HL-60/S4 (cell line): ENCODE results near the gene BSN.
"Not testable (repeated sequence)": the region's sequence is repeated elsewhere in the genome, so short reads cannot be mapped to it uniquely, and the experiment has no call there.

Source experiments
- in situ Hi-C: fragments of 300-500 bp; cut with MboI; formaldehyde crosslinking; loops from 2 replicates; pipeline ENCODE4 v1.14.3; 2022; ENCODE audit warnings: low sequenced_read_pairs

BSN gene

DNA sequence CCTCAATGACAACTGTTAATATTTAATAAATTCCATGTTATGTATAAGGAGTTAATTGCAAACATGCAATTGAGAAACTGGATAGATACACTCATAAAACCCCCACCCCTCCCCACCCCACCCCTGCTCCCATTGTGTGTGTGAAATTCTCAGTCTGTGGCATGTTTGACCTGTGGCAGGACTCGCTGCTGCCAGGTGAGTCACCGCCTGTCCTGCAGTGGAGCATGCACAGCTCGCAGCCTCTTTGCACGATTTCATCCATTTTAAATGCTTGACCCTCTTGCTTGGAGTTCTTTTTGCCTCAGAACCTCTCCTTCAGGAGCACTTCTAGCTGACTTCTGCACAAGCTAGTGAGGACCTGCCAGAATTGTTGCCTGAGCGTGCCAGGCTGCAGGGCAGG is 114.6 kb downstream of the BSN start:
- in situ Hi-C loops = loop anchor here (25.0 kb wide), 1 partner anchor 132 kb away; no protein-coding TSS in a partner anchor

DNA sequence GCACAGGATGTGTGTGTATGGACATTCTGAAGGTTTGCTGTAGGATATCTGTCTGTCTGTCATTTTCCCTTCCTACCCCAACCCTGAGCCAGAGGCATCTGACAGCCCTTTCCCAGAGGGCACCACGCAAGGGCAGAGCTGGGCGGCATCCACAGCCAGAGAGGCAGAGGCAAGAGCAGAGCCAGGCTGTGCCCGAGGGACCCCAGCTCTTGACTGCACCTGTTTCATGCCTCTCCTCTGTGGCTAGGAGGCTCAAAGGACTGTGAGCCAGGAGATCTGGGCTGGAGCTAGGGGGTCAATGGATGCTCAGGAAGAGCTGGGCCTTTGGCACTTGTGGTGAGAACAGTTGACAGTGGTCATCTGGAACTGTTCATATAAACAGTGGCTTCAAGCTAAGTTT is 115.1 kb downstream of the BSN start:
- in situ Hi-C loops = loop anchor here (25.0 kb wide), 1 partner anchor 132 kb away; no protein-coding TSS in a partner anchor

DNA sequence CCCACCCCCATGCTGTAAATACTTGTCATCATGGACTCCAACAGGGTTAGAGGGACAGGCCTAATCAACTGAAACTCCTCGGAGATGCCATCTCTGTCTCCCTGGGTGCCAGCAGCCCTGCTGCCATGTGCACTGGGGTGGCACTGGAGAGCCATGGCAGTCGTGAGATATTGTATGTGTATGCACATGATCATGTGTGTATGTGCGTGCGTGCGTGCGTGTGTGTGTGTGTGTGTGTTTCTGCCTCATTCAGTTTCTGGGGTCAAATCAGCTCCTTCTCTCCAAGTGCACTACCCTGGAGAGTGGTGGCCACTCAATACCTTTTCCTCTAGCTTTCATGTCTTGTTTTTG is 116.6 kb downstream of the BSN start:
- in situ Hi-C loops = loop anchor here (25.0 kb wide), 1 partner anchor 134 kb away; no protein-coding TSS in a partner anchor

DNA sequence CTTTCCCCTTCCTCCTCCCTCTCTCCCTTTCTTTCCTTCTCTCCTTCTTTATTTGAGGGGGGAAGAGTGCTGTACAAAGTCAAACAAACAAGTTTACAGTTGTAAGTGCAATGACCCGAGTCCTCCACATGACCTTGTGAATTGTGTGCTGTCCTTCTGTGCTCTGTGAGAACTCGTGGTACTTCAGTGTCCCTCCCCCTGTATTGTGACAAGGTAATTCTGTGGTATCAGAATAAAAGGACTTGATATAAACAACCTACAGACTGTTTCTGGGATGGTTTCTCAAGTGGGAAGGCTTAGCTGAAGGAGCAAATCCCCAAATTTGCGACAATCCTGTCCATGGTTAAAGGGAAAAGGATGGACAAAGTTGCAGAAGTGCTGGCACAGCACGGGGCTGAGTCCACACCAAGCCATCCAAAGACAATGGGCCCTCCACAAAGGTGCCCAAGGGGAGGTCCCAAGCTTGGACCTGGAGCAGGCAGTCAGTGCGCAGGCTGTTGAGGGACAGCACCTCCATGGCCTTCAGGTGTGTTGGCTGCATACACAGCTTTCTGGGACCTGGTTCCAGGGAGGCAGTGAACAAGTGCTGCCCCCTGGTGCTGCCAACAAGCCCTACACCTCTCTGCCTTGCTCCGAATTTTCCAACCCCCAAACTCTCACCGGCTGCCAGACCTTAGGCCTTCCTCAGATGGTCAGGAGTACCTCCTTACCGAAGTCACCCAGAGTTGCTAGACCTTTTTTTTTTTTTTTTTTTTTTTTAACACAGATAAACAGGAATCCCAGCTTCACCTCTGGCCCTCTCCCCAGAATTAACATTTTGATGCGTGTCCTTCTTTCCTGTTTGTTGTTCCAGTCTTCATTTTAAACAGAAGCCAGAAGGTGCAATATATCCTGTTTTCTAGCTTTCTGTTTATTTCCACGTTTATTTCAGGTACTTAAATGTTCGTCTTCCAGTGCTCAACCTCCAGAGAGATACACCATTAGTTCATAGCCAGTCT is 117.3 kb downstream of the BSN start:
- in situ Hi-C loops = loop anchor here (25.0 kb wide), 1 partner anchor 134 kb away; no protein-coding TSS in a partner anchor

DNA sequence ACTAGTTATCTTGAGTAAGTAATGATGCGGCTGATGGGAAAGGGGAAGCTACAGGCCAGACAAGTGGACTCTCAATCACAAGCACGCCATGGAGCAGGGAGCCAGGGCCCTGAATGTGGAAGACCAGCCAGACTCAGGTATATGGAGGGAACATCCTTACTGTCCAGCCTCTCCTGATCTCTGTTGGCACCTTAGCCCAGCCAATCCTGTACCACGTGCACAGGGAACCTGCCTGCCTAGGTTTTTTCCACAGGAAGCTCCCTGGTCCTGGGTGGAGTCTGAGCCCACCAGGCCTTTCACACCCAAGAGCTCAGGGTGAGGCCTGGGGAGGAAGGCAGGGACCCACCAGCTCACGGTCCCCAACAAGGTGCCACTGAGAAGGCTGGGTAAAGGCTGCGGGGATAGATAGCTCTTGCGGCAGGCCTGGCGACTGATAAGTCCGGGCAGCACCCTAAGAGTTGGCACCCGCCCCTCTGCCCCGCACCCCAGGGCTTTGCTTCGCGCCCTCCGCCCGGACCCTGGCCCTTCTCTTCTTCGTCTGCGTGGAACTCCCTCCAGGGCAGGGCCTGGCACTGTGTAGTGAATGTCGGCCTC is 118.9 kb downstream of the BSN start:
- in situ Hi-C loops = loop anchor here (25.0 kb wide), 1 partner anchor 136 kb away; no protein-coding TSS in a partner anchor

DNA sequence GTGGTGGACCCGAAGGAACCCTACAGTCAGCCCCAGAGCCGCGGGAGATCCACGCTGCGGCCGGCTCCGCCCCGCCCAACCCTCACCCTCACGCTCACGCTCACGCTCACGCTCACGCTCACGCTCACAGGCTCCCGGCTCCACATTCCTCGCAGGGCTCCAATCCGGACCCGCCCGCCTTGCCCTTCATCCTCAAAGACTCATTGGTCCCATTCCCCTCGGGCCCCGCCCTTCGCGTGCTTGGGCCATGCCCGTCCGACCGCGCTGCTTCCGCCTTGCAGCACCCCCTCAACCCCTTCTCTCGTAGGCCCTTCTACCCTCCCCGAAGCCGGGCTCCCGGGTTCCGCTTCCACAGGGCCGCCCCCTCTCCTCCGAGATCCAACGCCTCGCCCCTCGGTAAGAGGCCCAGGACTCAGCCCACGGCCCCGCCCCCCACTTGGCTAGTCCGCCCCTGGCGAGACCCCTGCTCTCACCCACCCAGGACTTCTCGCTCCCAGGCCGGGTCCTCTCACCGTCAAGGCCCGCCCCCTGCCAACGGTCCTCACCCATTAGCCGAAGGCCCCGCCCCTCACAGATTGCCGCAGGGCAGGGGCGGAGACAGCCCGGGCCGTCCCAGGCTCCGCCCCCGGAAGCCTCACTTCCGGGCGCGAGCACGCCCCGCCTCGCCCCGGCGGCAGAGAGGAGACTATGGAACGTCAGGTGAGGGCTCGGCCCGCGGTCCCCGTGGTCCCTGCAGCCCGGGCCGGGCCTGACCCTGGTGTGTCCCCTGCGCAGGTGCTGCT is 119.6 kb downstream of the BSN start, which contains the start of gene APEH:
Gene APEH, plus strand, starts transcription at position 637 of the 782 bp plus-strand sequence. Its CDS starts 51 bp downstream, at position 688.
- in situ Hi-C loops = loop anchor here (25.0 kb wide), 1 partner anchor 137 kb away; no protein-coding TSS in a partner anchor

DNA sequence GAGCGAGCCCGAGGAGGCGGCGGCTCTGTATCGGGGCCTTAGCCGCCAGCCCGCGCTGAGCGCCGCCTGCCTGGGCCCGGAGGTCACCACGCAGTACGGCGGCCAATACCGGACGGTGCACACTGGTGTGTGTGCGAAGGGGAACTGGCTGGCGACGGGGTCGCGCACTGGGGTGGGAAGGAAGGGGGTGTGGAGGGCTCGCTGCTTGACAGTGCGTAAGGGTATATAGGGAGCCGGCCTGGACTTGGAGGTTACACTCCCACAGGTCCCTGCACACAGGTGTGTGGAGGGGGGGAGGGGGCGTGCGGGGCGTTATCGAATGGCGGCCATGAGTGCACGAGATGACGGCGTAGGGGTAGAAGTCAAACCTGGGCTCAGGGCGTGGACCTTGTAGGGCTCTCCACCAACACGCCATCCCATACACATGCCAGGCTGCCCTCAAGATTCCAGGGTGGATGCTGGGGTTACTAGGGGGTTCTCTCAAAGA is 120.3 kb downstream of the BSN start:
- in situ Hi-C loops = loop anchor here (25.0 kb wide), 1 partner anchor 137 kb away; no protein-coding TSS in a partner anchor

DNA sequence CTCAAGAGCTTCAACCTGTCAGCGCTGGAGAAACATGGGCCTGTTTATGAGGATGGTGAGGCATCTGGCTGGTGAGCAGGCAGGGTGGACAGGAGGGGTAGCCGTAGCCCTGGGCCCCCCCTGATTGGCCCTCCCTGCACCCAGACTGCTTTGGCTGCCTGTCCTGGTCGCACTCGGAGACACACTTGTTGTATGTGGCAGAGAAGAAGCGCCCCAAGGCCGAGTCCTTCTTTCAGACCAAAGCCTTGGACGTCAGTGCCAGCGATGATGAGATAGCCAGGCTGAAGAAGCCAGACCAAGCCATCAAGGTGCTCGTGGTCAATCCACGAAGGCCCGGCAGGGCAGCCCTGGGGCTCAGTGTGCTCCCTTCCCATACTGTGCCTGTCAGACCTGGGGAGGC is 121.6 kb downstream of the BSN start:
- in situ Hi-C loops = no loop called here

DNA sequence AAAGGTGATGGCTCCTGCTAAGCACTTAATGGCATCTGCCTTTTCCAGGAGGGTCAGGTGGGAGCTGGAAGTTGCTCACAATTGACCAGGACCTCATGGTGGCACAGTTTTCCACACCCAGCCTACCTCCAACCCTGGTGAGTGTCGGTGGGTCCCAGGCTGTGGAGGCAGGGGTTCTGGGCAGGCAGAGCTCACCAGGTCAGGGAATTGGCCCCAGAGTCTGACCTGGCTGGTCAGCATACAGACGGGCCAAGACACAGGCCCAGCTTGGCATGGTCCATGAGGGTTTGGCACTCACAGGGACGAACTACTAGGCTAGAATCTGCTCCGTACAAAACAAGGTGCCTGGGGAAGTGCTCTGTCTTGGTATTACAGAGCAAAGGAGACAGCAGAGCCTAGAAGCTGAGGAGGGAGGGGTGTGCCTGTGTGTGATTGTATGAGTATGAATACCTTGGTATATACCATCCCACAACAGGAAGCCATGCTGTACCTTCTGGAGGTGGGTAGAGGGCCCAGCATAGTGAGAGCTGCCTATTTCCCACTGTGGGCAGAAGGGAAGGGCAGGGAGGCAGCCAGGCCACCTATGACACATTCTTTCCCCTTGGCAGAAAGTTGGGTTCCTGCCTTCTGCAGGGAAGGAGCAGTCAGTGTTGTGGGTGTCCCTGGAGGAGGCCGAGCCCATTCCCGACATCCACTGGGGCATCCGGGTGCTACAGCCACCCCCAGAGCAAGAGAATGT is 126.4 kb downstream of the BSN start:
- in situ Hi-C loops = no loop called here

DNA sequence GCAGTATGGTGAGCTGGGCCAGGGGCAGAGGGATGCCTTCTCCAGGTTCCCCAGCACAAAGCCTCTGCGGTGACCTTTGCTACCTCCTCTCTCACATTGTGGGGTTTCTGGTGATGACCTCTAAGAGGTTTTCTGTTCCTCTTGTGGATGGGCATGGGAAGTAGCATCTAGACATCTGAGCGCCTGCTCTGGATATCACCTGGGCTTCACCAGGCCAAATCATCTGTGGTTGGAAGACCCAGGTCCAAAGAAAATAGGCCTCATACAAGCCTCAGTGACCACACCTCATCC is 126.9 kb downstream of the BSN start:
- in situ Hi-C loops = no loop called here

DNA sequence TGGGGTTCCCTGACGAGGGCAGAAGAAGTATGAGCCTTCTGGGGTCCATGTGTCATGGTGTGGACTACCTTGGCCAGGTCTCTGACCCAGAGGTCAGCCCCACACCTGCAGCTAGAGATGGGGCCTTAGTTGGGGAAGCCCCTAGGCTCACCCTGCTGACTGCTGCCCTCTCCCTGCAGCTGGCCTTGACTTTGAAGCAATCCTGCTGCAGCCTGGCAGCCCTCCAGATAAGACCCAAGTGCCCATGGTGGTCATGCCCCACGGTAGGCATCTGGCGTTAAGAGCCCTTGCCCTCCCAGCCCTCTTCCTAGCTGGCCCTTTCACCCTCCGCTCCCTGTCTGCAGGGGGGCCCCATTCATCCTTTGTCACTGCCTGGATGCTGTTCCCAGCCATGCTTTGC is 127.3 kb downstream of the BSN start:
- in situ Hi-C loops = no loop called here

DNA sequence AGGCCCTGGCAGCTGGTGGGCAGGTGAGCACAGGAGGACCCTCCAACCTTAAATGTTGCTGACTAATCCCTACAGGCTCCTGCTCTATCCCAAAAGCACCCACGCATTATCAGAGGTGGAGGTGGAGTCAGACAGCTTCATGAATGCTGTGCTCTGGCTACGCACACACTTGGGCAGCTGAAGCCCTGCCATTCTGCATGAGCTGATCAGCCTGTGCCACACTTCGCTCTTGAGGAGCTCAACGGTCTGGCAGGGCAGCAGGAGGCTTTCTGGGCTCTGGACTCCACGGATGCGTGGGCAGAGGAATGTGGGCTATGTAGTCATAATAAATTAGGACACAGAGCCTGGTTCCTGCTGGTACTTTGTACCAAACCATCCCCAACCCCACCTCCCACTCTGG is 128.9 kb downstream of the BSN start:
- in situ Hi-C loops = no loop called here

DNA sequence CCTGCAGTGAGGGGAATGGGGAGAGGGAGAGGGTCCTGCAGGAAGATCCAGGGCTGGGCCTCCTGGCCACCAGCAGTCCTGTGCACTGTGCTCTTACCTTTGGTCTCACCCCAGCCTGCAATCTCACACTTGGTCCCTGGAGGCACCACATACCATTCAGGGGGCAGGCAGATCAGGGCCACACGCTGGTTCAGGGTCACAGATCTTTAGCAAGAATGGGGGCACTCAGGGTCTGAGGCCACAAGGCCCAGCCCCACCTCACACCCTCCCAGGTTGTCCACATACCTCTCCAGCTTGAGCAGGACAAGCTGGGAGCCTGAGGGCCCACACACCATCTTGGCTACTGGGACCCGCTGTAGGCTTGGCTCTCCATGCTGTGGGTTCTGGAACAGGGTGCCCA is 130.2 kb downstream of the BSN start:
- in situ Hi-C loops = not testable (repeated sequence)

DNA sequence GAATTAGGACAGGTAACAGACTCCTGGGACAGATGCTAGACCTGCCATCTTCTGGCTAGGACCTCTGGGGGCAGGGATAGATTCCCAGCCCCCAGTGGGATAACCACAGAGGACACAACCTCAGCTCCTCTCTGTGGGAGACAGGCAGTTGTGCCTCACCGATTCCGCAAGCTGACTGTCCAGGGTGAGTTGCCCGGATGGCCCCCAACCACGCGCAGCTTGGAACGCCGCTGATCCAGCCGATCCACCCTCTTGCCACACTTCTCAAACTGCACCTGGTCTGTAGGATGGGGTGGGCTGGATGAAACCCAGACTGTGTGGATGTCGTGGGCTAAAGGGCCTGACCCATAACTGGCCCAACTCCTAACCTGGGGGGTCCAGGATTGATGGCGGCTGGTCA is 130.8 kb downstream of the BSN start:
- in situ Hi-C loops = not testable (repeated sequence)

DNA sequence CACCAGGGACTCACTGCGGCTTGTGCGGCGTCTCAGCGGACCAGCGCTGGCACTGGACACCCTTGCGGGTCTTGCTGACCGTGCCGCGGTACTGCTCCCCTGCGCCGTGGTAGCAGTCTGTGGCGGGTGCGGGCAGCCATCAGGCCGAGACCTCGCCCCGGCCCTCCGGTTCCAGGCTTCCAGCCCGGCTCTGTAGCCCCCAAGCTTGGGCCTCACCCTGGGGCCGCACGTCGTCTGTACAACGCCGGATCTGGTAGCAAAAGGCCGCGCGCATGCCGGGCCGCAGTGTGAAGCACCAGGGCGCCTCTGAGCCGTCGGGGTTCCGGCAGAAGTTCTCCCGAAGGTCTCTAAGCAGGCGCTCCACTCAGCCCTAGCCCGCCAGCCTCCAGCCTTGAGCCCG is 131.6 kb downstream of the BSN start:
- in situ Hi-C loops = not testable (repeated sequence)

DNA sequence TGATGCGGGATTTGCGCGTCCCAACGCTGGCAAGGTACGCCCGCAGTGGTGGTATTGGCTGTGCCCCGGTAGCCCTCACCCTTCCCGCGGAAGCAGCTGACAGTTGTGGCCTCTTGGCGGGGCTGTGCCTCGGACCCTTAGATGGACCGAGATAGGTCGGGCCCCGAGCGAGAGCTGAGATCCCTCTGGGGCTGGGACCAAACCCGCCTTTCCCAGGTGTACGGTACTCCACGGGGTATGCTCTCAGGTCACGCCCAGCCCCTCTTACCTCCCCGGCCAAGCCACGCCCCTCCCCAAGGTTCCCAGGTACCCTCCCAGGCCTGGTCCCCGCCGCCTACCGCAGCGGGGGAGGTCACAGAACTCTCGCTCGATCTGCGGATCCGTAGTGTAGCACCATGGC is 132.1 kb downstream of the BSN start:
- in situ Hi-C loops = not testable (repeated sequence)

DNA sequence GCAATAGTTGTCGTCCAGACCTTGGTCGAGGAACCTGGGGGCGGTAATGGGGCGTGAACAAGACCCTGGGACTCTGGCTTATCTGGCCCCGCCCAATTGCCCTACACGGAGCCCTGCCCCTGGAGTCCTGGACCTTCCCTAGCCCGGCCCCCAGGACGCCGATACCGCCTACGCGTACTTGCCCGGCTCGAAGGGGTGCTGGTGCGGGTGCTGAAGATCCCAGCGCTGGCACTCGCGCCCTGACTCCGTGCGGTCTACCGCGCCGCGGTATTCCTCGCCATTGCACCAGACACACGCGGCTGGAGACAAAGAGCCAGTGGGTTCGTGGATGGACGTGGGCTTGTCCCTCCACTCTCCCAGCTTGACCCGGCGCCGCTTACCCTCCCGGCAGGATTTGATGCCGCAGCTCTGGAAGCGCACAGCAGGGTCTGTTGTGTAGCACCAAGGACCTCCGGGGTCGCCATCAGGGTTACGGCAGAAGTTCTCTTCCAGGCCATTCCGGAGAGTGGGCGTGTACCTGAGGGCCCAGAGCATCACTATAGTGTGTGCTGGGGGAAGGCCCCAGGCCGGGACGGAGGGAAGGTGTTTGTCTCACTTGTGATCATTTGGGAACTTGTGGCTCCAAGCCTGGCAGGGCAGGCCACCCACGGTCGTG is 132.6 kb downstream of the BSN start:
- in situ Hi-C loops = not testable (repeated sequence)

DNA sequence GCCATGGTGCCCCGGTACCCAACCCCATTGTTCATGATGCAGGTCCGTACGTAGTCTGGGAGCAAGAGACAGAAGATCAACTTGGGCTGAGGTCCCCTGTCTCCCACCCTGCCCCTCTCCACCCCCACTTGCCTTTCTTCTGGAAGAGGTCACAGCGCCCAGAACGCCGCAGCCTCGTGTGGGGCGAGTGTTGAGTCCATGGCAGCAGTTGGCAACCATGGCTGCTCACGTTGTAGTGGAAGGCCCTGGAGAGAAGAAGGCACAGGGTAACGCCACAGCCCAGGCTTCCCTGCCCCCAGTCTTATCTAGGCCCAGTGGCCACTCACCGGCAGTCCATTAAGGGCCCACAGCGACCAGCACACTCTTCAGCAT is 133.1 kb downstream of the BSN start:
- in situ Hi-C loops = not testable (repeated sequence)

DNA sequence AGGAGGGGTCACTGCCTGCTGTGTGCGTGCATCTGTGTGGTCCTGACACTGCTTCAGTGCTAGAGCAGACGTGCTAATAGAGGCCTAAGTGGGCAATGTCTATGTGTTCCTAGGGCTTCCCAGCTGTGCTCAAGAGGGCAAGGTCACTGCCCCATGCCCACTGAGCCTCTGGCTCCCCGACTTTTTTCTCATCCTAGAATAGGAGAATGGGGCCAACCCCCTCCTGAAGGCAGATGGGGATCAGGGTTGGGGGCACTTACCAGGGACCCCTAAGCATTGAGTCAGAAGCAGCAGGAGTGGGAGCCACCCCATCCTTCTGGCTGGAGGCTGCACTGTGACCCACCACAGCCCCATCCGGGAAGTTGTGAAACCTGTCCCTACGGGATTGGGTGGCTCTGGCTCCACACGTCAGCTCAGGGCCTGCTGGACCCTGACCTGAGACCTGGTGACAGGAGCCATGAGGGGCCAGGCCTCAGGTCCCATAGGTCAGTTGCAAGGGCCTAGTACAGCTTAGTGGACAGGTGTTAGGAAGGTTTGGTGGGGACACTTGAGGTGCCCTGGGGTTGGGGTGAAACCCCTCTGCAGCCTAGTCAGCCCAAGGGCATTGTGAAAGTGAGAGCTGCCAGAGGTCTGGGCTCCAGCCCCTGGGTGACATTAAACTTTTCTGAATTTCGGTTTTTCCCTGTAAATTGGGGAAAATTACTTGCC is 134.2 kb downstream of the BSN start:
- in situ Hi-C loops = not testable (repeated sequence)
